Liver (tissue), 9 donors: ENCODE measurements around the gene PSMD14. TPM values are rescaled to one million over a fixed set of nuclear protein-coding genes. Genes with fewer than 3 reads are reported as not detected.
"Not testable (repeated sequence)": the region's sequence is repeated elsewhere in the genome, so short reads cannot be mapped to it uniquely, and the experiment has no call there.

Source experiments
- DNase-seq: peaks from one replicate; pipeline ENCODE4 v3.0.0-alpha.2; 2017; ENCODE audit warnings: low spot score
- H3K27ac ChIP-seq, 2 donors: one replicate each; pipeline ENCODE4 v1.7.0; 2013; ENCODE audit warnings: inconsistent platforms in 2 of 2, low read length in 2 of 2, control low read depth in 1 of 2, low read depth in 1 of 2, mild to moderate bottlenecking in 1 of 2
- H3K27me3 ChIP-seq, 4 donors: one replicate each; pipeline versions ENCODE4 v1.6.1 to v1.7.0; 2013; ENCODE audit warnings: low read length in 3 of 4, inconsistent platforms in 1 of 4, mild to moderate bottlenecking in 1 of 4, moderate library complexity in 1 of 4; ENCODE audit not compliant: control insufficient read depth in 4 of 4, insufficient read depth in 4 of 4
- H3K36me3 ChIP-seq, 4 donors: one replicate each; pipeline versions ENCODE4 v1.6.1 to v1.7.0; 2013; ENCODE audit warnings: low read length in 3 of 4, mild to moderate bottlenecking in 3 of 4, low read depth in 1 of 4, moderate library complexity in 1 of 4; ENCODE audit not compliant: control insufficient read depth in 4 of 4, insufficient read depth in 3 of 4
- H3K4me1 ChIP-seq, 4 donors: one replicate each; pipeline versions ENCODE4 v1.6.1 to v1.7.0; 2013; ENCODE audit warnings: low read length in 3 of 4, mild to moderate bottlenecking in 3 of 4, moderate library complexity in 1 of 4; ENCODE audit not compliant: control insufficient read depth in 4 of 4, insufficient read depth in 4 of 4
- H3K4me3 ChIP-seq, 3 donors: one replicate each; pipeline versions ENCODE4 v1.6.1 to v1.7.0; 2013; ENCODE audit warnings: low read length in 3 of 3, control low read depth in 1 of 3, low read depth in 1 of 3, mild to moderate bottlenecking in 1 of 3
- H3K9ac ChIP-seq, 2 donors: one replicate each; pipeline ENCODE4 v1.7.0; 2013; ENCODE audit warnings: low read length in 2 of 2, mild to moderate bottlenecking in 2 of 2, moderate library complexity in 2 of 2, control low read depth in 1 of 2, low read depth in 1 of 2
- H3K9me3 ChIP-seq, 4 donors: one replicate each; pipeline versions ENCODE4 v1.6.1 to v1.7.0; 2013; ENCODE audit warnings: low read length in 3 of 4; ENCODE audit not compliant: control insufficient read depth in 4 of 4
- EGR1 ChIP-seq, 2 donors: IDR thresholded peaks; 2 replicates each; pipeline ENCODE4 v1.6.1; 2016 to 2018; ENCODE audit warnings: antibody characterized with exemption in 2 of 2, low read depth in 2 of 2
- FOXA1 ChIP-seq: IDR thresholded peaks from 2 replicates; pipeline ENCODE4 v1.6.1; 2016; ENCODE audit warnings: antibody characterized with exemption
- FOXA2 ChIP-seq: IDR thresholded peaks from 2 replicates; pipeline ENCODE4 v1.6.1; 2016; ENCODE audit warnings: antibody characterized with exemption
- HNF4A ChIP-seq, 2 donors: conservative IDR thresholded peaks; 2 replicates each; pipeline ENCODE4 v1.6.1; 2016; ENCODE audit warnings: antibody characterized with exemption in 2 of 2, mild to moderate bottlenecking in 2 of 2
- HNF4G ChIP-seq: IDR thresholded peaks from 2 replicates; pipeline ENCODE4 v1.6.1; 2016; ENCODE audit warnings: antibody characterized with exemption
- NR2F2 ChIP-seq: IDR thresholded peaks from 2 replicates; pipeline ENCODE4 v1.6.1; 2016; ENCODE audit warnings: antibody characterized with exemption
- RAD21 ChIP-seq, 2 donors: IDR thresholded peaks; 2 replicates each; pipeline ENCODE4 v1.6.1; 2016; ENCODE audit warnings: antibody characterized with exemption in 2 of 2, mild to moderate bottlenecking in 2 of 2
- RXRA ChIP-seq, 2 donors: IDR thresholded peaks; 2 replicates each; pipeline ENCODE4 v1.6.1; 2017 to 2018; ENCODE audit warnings: antibody characterized with exemption in 2 of 2, mild to moderate bottlenecking in 1 of 2
- SP1 ChIP-seq: IDR thresholded peaks from 2 replicates; pipeline ENCODE4 v1.6.1; 2018; ENCODE audit warnings: antibody characterized with exemption, mild to moderate bottlenecking
- WGBS: extraction: QIAGEN DNeasy Blood & Tissue Kit; methylation state at CpG from one replicate; pipeline ENCODE4 v1.1.7; 2013; 5-methylcytosine and 5-hydroxymethylcytosine counted together
- polyA plus RNA-seq, 2 donors: library from polyadenylated mRNA; stranded (reverse) in 1 of 2; unstranded in 1 of 2; fragments of 200-250 nt in 1 of 2; fragments of >200 nt in 1 of 2; fragmentation: Nextera tagmentation in 1 of 2; extraction: Ambion mirVana in 1 of 2; gene quantifications; one replicate each; pipeline versions ENCODE4 v1.2.1 to v1.2.3, GENCODE V29; 2013 to 2015
- total RNA-seq, 2 donors: library from RNA; depleted of rRNA; stranded (reverse); fragments of >200 nt; gene quantifications; one replicate each; pipeline ENCODE4 v1.2.3, GENCODE V29; 2014
- TF ChIP-seq, protein P1 (sequence below): IDR thresholded peaks from 2 replicates; pipeline ENCODE4 v1.6.1; 2016; ENCODE audit warnings: antibody characterized with exemption
- TF ChIP-seq, protein P2 (sequence below): IDR thresholded peaks from 2 replicates; pipeline ENCODE4 v1.6.1; 2016; ENCODE audit warnings: antibody characterized with exemption
- TF ChIP-seq, protein P3 (sequence below): fragments of 150-350 bp; IDR thresholded peaks from 2 replicates; pipeline ENCODE4 v1.5.1; 2017; ENCODE audit warnings: improper control_type of control experiment, low read depth, low read length; ENCODE audit not compliant: missing input control
- TF ChIP-seq, protein P4 (sequence below): IDR thresholded peaks from 2 replicates; pipeline ENCODE4 v1.6.1; 2016; ENCODE audit warnings: antibody characterized with exemption, mild to moderate bottlenecking
- donor health status: healthy.
- donor health status: healthy.
- donor health status: healthy.
- donor health status: healthy.
- donor health status: healthy.

PSMD14 gene
- total and polyA plus RNA-seq, 4 donors: 32.0 to 37.9 (median 33.7) TPM

DNA sequence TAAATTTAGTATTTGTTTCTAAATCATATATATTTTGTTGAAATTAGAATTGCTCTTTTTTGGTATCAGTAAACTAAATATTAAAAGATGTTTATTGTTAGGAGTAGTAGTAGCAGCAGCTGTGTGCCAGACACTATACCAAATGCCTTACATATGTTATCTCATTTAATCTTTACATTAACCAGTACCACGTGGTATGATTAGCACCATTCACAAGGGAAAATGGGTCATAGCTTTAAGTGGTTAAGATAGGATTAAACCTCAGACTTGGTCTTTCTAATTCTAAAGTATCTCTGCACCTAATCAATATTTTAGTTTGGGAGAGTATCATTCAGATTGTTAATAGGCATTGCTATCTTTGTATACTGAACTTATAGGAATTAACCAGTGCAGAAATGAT lies 29.0 kb downstream of the PSMD14 start:
- H3K9ac ChIP-seq: no peak overlapping the region
- 88% methylated on average over 1 of the region's 1 CpG for WGBS

DNA sequence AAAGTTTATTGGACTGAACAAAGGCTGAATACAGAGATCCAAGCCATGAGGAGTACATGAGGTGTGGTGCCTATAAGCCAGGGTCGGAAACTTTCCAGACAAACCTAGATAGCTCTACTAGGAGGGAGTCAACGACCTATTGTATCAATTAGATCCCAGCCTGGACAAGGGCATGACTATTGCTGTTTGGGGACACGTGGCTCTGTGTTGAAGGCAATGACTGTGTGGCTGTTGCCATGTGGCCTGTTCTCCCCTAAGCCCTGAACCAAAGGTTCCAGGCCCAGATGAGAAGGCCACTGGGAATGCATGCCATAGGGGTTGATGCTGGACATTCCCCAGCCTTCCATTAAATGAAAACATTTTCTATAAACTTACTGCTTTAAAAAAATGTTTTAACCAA lies 31.3 kb downstream of the PSMD14 start:
- not testable (repeated sequence) for H3K4me1 ChIP-seq, H3K27ac ChIP-seq, H3K4me3 ChIP-seq, H3K36me3 ChIP-seq, DNase-seq, H3K9ac ChIP-seq, H3K27me3 ChIP-seq, H3K9me3 ChIP-seq
- WGBS: 81% methylated on average over 3 of the region's 3 CpGs

More for the DNA sequence above, 29.0 kb downstream of the PSMD14 start:
- H3K27ac ChIP-seq: no peak overlapping the region
- no peaks in the 10 kb centered on the region for H3K9me3 ChIP-seq
- no peak for TF ChIP-seq HNF4A (conservative IDR thresholded peaks at IDR 0.05)
- TF ChIP-seq, protein P1, sequence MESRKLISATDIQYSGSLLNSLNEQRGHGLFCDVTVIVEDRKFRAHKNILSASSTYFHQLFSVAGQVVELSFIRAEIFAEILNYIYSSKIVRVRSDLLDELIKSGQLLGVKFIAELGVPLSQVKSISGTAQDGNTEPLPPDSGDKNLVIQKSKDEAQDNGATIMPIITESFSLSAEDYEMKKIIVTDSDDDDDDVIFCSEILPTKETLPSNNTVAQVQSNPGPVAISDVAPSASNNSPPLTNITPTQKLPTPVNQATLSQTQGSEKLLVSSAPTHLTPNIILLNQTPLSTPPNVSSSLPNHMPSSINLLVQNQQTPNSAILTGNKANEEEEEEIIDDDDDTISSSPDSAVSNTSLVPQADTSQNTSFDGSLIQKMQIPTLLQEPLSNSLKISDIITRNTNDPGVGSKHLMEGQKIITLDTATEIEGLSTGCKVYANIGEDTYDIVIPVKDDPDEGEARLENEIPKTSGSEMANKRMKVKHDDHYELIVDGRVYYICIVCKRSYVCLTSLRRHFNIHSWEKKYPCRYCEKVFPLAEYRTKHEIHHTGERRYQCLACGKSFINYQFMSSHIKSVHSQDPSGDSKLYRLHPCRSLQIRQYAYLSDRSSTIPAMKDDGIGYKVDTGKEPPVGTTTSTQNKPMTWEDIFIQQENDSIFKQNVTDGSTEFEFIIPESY: no peak
- TF ChIP-seq FOXA1: no peak
- no peak for TF ChIP-seq RXRA (IDR thresholded peaks at IDR 0.05)
- TF ChIP-seq, protein P2, sequence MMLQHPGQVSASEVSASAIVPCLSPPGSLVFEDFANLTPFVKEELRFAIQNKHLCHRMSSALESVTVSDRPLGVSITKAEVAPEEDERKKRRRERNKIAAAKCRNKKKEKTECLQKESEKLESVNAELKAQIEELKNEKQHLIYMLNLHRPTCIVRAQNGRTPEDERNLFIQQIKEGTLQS: no peak
- TF ChIP-seq EGR1 (IDR thresholded peaks at IDR 0.05; ENCODE audit: low read depth in 2 of 2): no peak
- TF ChIP-seq FOXA2: no peak
- TF ChIP-seq, protein P3, sequence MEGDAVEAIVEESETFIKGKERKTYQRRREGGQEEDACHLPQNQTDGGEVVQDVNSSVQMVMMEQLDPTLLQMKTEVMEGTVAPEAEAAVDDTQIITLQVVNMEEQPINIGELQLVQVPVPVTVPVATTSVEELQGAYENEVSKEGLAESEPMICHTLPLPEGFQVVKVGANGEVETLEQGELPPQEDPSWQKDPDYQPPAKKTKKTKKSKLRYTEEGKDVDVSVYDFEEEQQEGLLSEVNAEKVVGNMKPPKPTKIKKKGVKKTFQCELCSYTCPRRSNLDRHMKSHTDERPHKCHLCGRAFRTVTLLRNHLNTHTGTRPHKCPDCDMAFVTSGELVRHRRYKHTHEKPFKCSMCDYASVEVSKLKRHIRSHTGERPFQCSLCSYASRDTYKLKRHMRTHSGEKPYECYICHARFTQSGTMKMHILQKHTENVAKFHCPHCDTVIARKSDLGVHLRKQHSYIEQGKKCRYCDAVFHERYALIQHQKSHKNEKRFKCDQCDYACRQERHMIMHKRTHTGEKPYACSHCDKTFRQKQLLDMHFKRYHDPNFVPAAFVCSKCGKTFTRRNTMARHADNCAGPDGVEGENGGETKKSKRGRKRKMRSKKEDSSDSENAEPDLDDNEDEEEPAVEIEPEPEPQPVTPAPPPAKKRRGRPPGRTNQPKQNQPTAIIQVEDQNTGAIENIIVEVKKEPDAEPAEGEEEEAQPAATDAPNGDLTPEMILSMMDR: no peak
- no peak for TF ChIP-seq NR2F2
- TF ChIP-seq SP1: no peak
- no peak for TF ChIP-seq HNF4G
- no peak for TF ChIP-seq RAD21 (IDR thresholded peaks at IDR 0.05)
- TF ChIP-seq, protein P4, sequence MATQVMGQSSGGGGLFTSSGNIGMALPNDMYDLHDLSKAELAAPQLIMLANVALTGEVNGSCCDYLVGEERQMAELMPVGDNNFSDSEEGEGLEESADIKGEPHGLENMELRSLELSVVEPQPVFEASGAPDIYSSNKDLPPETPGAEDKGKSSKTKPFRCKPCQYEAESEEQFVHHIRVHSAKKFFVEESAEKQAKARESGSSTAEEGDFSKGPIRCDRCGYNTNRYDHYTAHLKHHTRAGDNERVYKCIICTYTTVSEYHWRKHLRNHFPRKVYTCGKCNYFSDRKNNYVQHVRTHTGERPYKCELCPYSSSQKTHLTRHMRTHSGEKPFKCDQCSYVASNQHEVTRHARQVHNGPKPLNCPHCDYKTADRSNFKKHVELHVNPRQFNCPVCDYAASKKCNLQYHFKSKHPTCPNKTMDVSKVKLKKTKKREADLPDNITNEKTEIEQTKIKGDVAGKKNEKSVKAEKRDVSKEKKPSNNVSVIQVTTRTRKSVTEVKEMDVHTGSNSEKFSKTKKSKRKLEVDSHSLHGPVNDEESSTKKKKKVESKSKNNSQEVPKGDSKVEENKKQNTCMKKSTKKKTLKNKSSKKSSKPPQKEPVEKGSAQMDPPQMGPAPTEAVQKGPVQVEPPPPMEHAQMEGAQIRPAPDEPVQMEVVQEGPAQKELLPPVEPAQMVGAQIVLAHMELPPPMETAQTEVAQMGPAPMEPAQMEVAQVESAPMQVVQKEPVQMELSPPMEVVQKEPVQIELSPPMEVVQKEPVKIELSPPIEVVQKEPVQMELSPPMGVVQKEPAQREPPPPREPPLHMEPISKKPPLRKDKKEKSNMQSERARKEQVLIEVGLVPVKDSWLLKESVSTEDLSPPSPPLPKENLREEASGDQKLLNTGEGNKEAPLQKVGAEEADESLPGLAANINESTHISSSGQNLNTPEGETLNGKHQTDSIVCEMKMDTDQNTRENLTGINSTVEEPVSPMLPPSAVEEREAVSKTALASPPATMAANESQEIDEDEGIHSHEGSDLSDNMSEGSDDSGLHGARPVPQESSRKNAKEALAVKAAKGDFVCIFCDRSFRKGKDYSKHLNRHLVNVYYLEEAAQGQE: no peak
- no peak overlapping the region for H3K4me3 ChIP-seq
- H3K36me3 ChIP-seq: no peaks in the 10 kb centered on the region
- no peak for DNase-seq
- no peaks in the 10 kb centered on the region for H3K27me3 ChIP-seq
- H3K4me1 ChIP-seq: peaks cover 0 to 8% (median 2%) of the 10 kb centered on the region in 4 donors

DNA sequence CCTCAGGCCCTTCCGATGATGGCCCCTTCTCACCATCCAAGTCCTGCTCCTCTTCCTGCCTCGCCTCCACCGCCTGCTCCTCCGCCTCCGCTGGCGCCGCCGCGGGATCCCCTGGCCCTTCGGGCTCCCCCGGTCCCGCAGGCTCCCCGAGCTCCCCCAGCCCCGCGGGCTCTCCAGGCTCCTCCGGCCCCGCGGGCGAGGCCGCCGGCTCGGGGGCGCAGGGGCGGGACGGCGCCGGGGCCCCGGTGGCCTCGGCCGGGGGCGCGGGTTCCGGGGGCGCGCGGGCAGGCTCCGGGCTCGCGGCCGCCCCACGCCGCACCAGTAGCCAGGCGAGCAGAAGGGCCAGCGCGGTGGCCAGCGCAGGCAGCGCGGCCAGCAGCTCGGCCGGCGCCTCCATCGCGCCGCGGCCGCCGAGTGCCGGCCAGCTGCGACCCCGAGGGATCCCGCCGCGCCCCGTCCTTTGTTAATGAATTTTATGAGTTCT lies 32.7 kb downstream of the PSMD14 start:
- H3K4me1 ChIP-seq, H3K36me3 ChIP-seq, H3K27me3 ChIP-seq, H3K9me3 ChIP-seq, H3K4me3 ChIP-seq, DNase-seq, H3K9ac ChIP-seq, H3K27ac ChIP-seq: not testable (repeated sequence)
- WGBS: 81% methylated on average over 33 of the region's 64 CpGs
